Panc1 (cell line): Measurements from ENCODE around the gene C12orf42. TPM values are rescaled to one million over a fixed set of nuclear protein-coding genes. Genes with fewer than 3 reads are reported as not detected.

Source experiments
- ATAC-seq: fragments of 200-7000 bp; cut with Tn5 transposase; 2 replicates; pipeline ENCODE4 v1.9.1; 2020; ENCODE audit warnings: mild to moderate bottlenecking, moderate library complexity
- BruUV-seq: library from RNA; stranded (reverse); fragments of 400-500 nt; replicated peaks from 2 replicates; lab custom pipeline; 2021; lab: Mats Ljungman, UMichigan
- CTCF ChIA-PET: fragments of 300-600 bp; sonication (Branson Sonifier 250); formaldehyde crosslinking; loops from one replicate; lab custom pipeline; 2022; ENCODE audit warnings: antibody characterized with exemption; lab: Charles Lee
- POLR2A ChIA-PET: fragments of 300-600 bp; sonication (Branson Sonifier 250); formaldehyde crosslinking; loops from one replicate; lab custom pipeline; 2022; ENCODE audit warnings: antibody characterized with exemption; lab: Charles Lee
- DNase-seq: peaks from one replicate; pipeline ENCODE4 v3.0.0-alpha.2; 2010; ENCODE audit warnings: low read depth, low spot score
- H3K27ac ChIP-seq: 2 replicates; pipeline ENCODE4 v1.5.1; 2011; ENCODE audit warnings: mild to moderate bottlenecking, low read length, inconsistent platforms
- H3K27me3 ChIP-seq: fragments of 200-500 bp; sonication (Bioruptor generic); 2 replicates; pipeline ENCODE4 v1.6.0; 2014; ENCODE audit warnings: low read length, inconsistent platforms; ENCODE audit not compliant: control insufficient read depth, insufficient read depth
- H3K36me3 ChIP-seq: fragments of 200-500 bp; sonication (Bioruptor generic); 2 replicates; pipeline ENCODE4 v1.5.1; 2014; ENCODE audit warnings: inconsistent platforms, mild to moderate bottlenecking, low read length, moderate library complexity; ENCODE audit not compliant: control insufficient read depth, insufficient read depth
- H3K4me1 ChIP-seq: 2 replicates; pipeline ENCODE4 v1.5.1; 2011; ENCODE audit warnings: inconsistent platforms, mild to moderate bottlenecking, low read length, moderate library complexity; ENCODE audit not compliant: control insufficient read depth, insufficient read depth
- H3K4me3 ChIP-seq, 2 experiments: 2 replicates each; pipeline ENCODE4 v1.5.1; 2011 to 2012; ENCODE audit warnings: low read depth in 2 of 2, low read length in 2 of 2, mild to moderate bottlenecking in 2 of 2, inconsistent platforms in 1 of 2, moderate library complexity in 1 of 2
- H3K9me3 ChIP-seq: fragments of 200-500 bp; sonication (Bioruptor generic); 2 replicates; pipeline ENCODE4 v1.5.1; 2014; ENCODE audit warnings: low read depth, mild to moderate bottlenecking, inconsistent platforms, low read length, moderate library complexity; ENCODE audit not compliant: control insufficient read depth, insufficient read depth
- CTCF ChIP-seq: fragments of 450-650 bp; IDR thresholded peaks from 2 replicates; pipeline ENCODE4 v1.5.1; 2017; ENCODE audit warnings: mild to moderate bottlenecking
- POLR2AphosphoS5 ChIP-seq: IDR thresholded peaks from 2 replicates; pipeline ENCODE4 v1.6.1; 2012; ENCODE audit warnings: mild to moderate bottlenecking, low read depth, low read length, moderate library complexity
- REST ChIP-seq, 2 experiments: IDR thresholded peaks; 2 replicates each; pipeline ENCODE4 v1.6.1; 2011 to 2012; ENCODE audit warnings: low read depth in 2 of 2, control low read depth in 1 of 2, low read length in 1 of 2, mild to moderate bottlenecking in 1 of 2, moderate library complexity in 1 of 2; ENCODE audit not compliant: insufficient read depth in 1 of 2
- SIN3A ChIP-seq: IDR thresholded peaks from 2 replicates; pipeline ENCODE4 v1.6.1; 2012; ENCODE audit warnings: low read depth, mild to moderate bottlenecking, low read length, moderate library complexity, borderline replicate concordance; ENCODE audit not compliant: insufficient read depth
- TCF7L2 ChIP-seq: IDR thresholded peaks from 2 replicates; pipeline ENCODE4 v1.6.1; 2011; ENCODE audit warnings: mild to moderate bottlenecking, low read depth, low read length, inconsistent platforms
- in situ Hi-C: cut with HindIII; loops from 2 replicates; pipeline ENCODE4 v1.10.0; 2016; ENCODE audit warnings: low sequenced_read_pairs, low pct_unique_long_range_greater_than_20kb
- intact Hi-C: fragments of 100-400 bp; cut with micrococcal nuclease; formaldehyde crosslinking; loops from one replicate; pipeline ENCODE4 v1.10.0; 2022; ENCODE audit not compliant: unreplicated experiment
- total RNA-seq: library from RNA; stranded (reverse); gene quantifications from one replicate; pipeline ENCODE4 v1.2.1, GENCODE V29; 2021; ENCODE audit not compliant: unreplicated experiment

Gene C12orf42
- total RNA-seq, 1 experiment from 2014 or later = not detected

GRCh38 chr12:103519632-103520031, 23.9 kb upstream of the C12orf42 start:
- ATAC-seq (no peak), DNase-seq (no peak)
- BruUV-seq = no TSS peak
- intact Hi-C loops = no loop called here
- ChIA-PET CTCF (no interaction called here), POLR2A (no interaction called here)
- H3K9me3 ChIP-seq = no peaks in the 10 kb centered on the region
- H3K27ac ChIP-seq = no peak overlapping the region
- TF ChIP-seq CTCF = no peak
- TF ChIP-seq POLR2AphosphoS5 = no peak
- TF ChIP-seq REST (IDR thresholded peaks at IDR 0.05; ENCODE audit: insufficient read depth in 1 of 2, low read depth in 2 of 2, low read length in 1 of 2) = no peak
- TF ChIP-seq TCF7L2 = no peak
- no peak for TF ChIP-seq SIN3A
- H3K27me3 ChIP-seq = no peaks in the 10 kb centered on the region; the same call in none of the 2 replicates
- no peak overlapping the region for H3K4me3 ChIP-seq
- in situ Hi-C loops = no loop called here
- H3K36me3 ChIP-seq = no peaks in the 10 kb centered on the region
- no peaks in the 10 kb centered on the region for H3K4me1 ChIP-seq

- ChIA-PET POLR2A (no interaction called here), CTCF (no interaction called here)
- H3K4me1 ChIP-seq = no peaks in the 10 kb centered on the region
- ATAC-seq (no peak), DNase-seq (no peak)
- intact Hi-C loops (no loop called here), in situ Hi-C loops (no loop called here)
- H3K4me3 ChIP-seq = no peak overlapping the region
- H3K36me3 ChIP-seq = no peaks in the 10 kb centered on the region
- no peaks in the 10 kb centered on the region for H3K9me3 ChIP-seq
- no peak overlapping the region for H3K27ac ChIP-seq
- no peaks in the 10 kb centered on the region; the same call in none of the 2 replicates for H3K27me3 ChIP-seq
- TF ChIP-seq SIN3A (no peak), POLR2AphosphoS5 (no peak), REST (IDR thresholded peaks at IDR 0.05; ENCODE audit: insufficient read depth in 1 of 2, low read depth in 2 of 2, low read length in 1 of 2) (no peak), CTCF (no peak), TCF7L2 (no peak)
- BruUV-seq = no TSS peak
These were observed 23.1 kb upstream of the C12orf42 start for GRCh38 chr12:103518899-103519298.
